Hepatocyte (in vitro differentiated cells): Measurements from ENCODE around the gene TMED6.
A peak's percentile ranks its signal among the peaks of the same experiment; 100 is the strongest.

Experiments used
- CTCF ChIP-seq: fragments of 200-600 bp; sonication (generic); IDR thresholded peaks from 2 replicates; pipeline ENCODE4 v1.5.1; 2016; ENCODE audit warnings: antibody characterized with exemption, mild to moderate bottlenecking; ENCODE audit not compliant: poor library complexity
- EZH2 ChIP-seq: fragments of 200-600 bp; sonication (generic); IDR thresholded peaks from 2 replicates; pipeline ENCODE4 v1.6.1; 2016; ENCODE audit warnings: antibody characterized with exemption, mild to moderate bottlenecking, borderline replicate concordance
- EZH2phosphoT487 ChIP-seq: fragments of 200-600 bp; sonication (generic); IDR thresholded peaks from one replicate; pipeline ENCODE4 v1.6.1; 2018; ENCODE audit warnings: antibody characterized with exemption, mild to moderate bottlenecking, low read depth, moderate library complexity; ENCODE audit not compliant: unreplicated experiment, severe bottlenecking

- no peak for TF ChIP-seq EZH2
- TF ChIP-seq CTCF, result peak; percentile 71
- no peak for TF ChIP-seq EZH2phosphoT487
These were observed 12.1 kb downstream of the TMED6 start, which contains the start of the genes COG8 and NIP7 for GRCh38 chr16:69339289-69340094.
